Measurements from ENCODE around the gene KRTAP19-2. TPM values are rescaled to one million over a fixed set of nuclear protein-coding genes. Genes with fewer than 3 reads are reported as not detected.
"Not testable (repeated sequence)": the region's sequence is repeated elsewhere in the genome, so short reads cannot be mapped to it uniquely, and the experiment has no call there.

The KRTAP19-2 gene
- total RNA-seq = not detected

GRCh38 chr21:30487336-30487735, at the start of gene KRTAP19-2:
Gene KRTAP19-2 (minus strand): TSS chr21:30487436. CDS start chr21:30487348, 88 bp downstream.
- TF ChIP-seq POLR2A (IDR thresholded peaks at IDR 0.05) = no peak
- no peak for TF ChIP-seq POLR2AphosphoS5 (IDR thresholded peaks at IDR 0.05)
- no peak for TF ChIP-seq CTCF (IDR thresholded peaks at IDR 0.05)
- TF ChIP-seq EP300 (IDR thresholded peaks at IDR 0.05; ENCODE audit: low read depth) = no peak
- in situ Hi-C loops (cut with MboI; ENCODE audit: low pct_ligation_motif_present in 1 of 4, low pct_unique_long_range_greater_than_20kb in 1 of 4, low sequenced_read_pairs in 3 of 4) = no loop called here
- DNase-seq = no peak
- Histone ChIP-seq H3K4me1 (no peaks in the 10 kb centered on the region), H3K27me3 (no peaks in the 10 kb centered on the region), H3K27ac (no peak within 1 kb of the TSS), H3K4me3 (no peak within 1 kb of the TSS), H3K9me3 (peaks cover 0 to 3% of the 10 kb centered on the region in 2 donors), H3K36me3 (no peaks in the 10 kb centered on the region)
- intact Hi-C loops (cut with DNase I; ENCODE audit: low total_unique reads) = no loop called here
- WGBS, 2 donors (ENCODE audit: low coverage in 1 of 2) = 79 to 100% methylated on average over 1 to 2 of the region's 2 CpGs

GRCh38 chr21:30518876-30519275, 31.6 kb upstream of the KRTAP19-2 start:
- H3K27ac ChIP-seq = no peak overlapping the region
- in situ Hi-C loops (cut with MboI; ENCODE audit: low pct_ligation_motif_present in 1 of 4, low pct_unique_long_range_greater_than_20kb in 1 of 4, low sequenced_read_pairs in 3 of 4) (no loop called here), intact Hi-C loops (cut with DNase I; ENCODE audit: low total_unique reads) (no loop called here)
- H3K36me3 ChIP-seq = no peaks in the 10 kb centered on the region
- H3K4me3 ChIP-seq = no peak overlapping the region
- WGBS, 2 donors (ENCODE audit: low coverage in 1 of 2) = 86 to 96% methylated on average over 1 of the region's 1 CpG
- no peaks in the 10 kb centered on the region for H3K27me3 ChIP-seq
- DNase-seq = no peak
- no peaks in the 10 kb centered on the region for H3K4me1 ChIP-seq
- peaks cover 0 to 5% of the 10 kb centered on the region in 2 donors for H3K9me3 ChIP-seq
- TF ChIP-seq CTCF (IDR thresholded peaks at IDR 0.05) = no peak
- no peak for TF ChIP-seq EP300 (IDR thresholded peaks at IDR 0.05; ENCODE audit: low read depth)
- TF ChIP-seq POLR2AphosphoS5 (IDR thresholded peaks at IDR 0.05) = no peak
- TF ChIP-seq POLR2A (IDR thresholded peaks at IDR 0.05) = no peak

GRCh38 chr21:30515681-30516080, 28.4 kb upstream of the KRTAP19-2 start:
- H3K27me3 ChIP-seq = no peaks in the 10 kb centered on the region
- no peak overlapping the region for H3K27ac ChIP-seq
- no peak overlapping the region for H3K4me3 ChIP-seq
- DNase-seq = no peak
- H3K36me3 ChIP-seq = no peaks in the 10 kb centered on the region
- in situ Hi-C loops (cut with MboI; ENCODE audit: low pct_ligation_motif_present in 1 of 4, low pct_unique_long_range_greater_than_20kb in 1 of 4, low sequenced_read_pairs in 3 of 4) = no loop called here
- H3K4me1 ChIP-seq = no peaks in the 10 kb centered on the region
- peaks cover 0 to 9% of the 10 kb centered on the region in 2 donors for H3K9me3 ChIP-seq
- TF ChIP-seq POLR2A (IDR thresholded peaks at IDR 0.05) (no peak), POLR2AphosphoS5 (IDR thresholded peaks at IDR 0.05) (no peak), CTCF (IDR thresholded peaks at IDR 0.05) (no peak), EP300 (IDR thresholded peaks at IDR 0.05; ENCODE audit: low read depth) (no peak)
- intact Hi-C loops (cut with DNase I; ENCODE audit: low total_unique reads) = no loop called here
- 75 to 84% methylated on average over 1 of the region's 1 CpG for WGBS, 2 donors (ENCODE audit: low coverage in 1 of 2)

GRCh38 chr21:30505621-30506205, 18.5 kb upstream of the KRTAP19-2 start:
- in situ Hi-C loops (cut with MboI; ENCODE audit: low pct_ligation_motif_present in 1 of 4, low pct_unique_long_range_greater_than_20kb in 1 of 4, low sequenced_read_pairs in 3 of 4); H3K4me3 ChIP-seq; H3K27ac ChIP-seq; intact Hi-C loops (cut with DNase I; ENCODE audit: low total_unique reads); H3K9me3 ChIP-seq; H3K4me1 ChIP-seq; H3K27me3 ChIP-seq; H3K36me3 ChIP-seq; DNase-seq: not testable (repeated sequence)
- 30 to 35% methylated on average over 4 of the region's 4 CpGs for whole genome bisulfite sequencing, 2 donors (ENCODE audit: low coverage in 1 of 2)

- H3K36me3 ChIP-seq = no peaks in the 10 kb centered on the region
- H3K27ac ChIP-seq = no peak within 1 kb of the TSS
- 61 to 85% methylated on average over 3 to 6 of the region's 6 CpGs for WGBS, 2 donors (ENCODE audit: low coverage in 1 of 2)
- no peak for DNase-seq
- no peaks in the 10 kb centered on the region for H3K9me3 ChIP-seq
- TF ChIP-seq POLR2A (IDR thresholded peaks at IDR 0.05) = no peak
- no peak for TF ChIP-seq POLR2AphosphoS5 (IDR thresholded peaks at IDR 0.05)
- TF ChIP-seq EP300 (IDR thresholded peaks at IDR 0.05; ENCODE audit: low read depth) = no peak
- no peak for TF ChIP-seq CTCF (IDR thresholded peaks at IDR 0.05)
- intact Hi-C loops (cut with DNase I; ENCODE audit: low total_unique reads) (no loop called here), in situ Hi-C loops (cut with MboI; ENCODE audit: low pct_ligation_motif_present in 1 of 4, low pct_unique_long_range_greater_than_20kb in 1 of 4, low sequenced_read_pairs in 3 of 4) (no loop called here)
- no peaks in the 10 kb centered on the region for H3K4me1 ChIP-seq
- H3K4me3 ChIP-seq = no peak within 1 kb of the TSS
- no peaks in the 10 kb centered on the region for H3K27me3 ChIP-seq
Observed at GRCh38 chr21:30502041-30502440, 14.8 kb upstream of the KRTAP19-2 start, which contains the start of gene KRTAP19-5. Gene KRTAP19-5 (minus strand): TSS chr21:30502141. CDS start chr21:30502090, 51 bp downstream.
